Coronary artery (tissue), 2 donors: Measurements from ENCODE around the gene SLC2A4RG.

Experiments
- DNase-seq: peaks from one replicate; pipeline ENCODE4 v3.0.0-alpha.2; 2017; ENCODE audit warnings: low spot score
- H3K27ac ChIP-seq, 2 donors: fragments of 200-600 bp; sonication (generic); one replicate each; pipeline ENCODE4 v1.5.1; 2016 to 2019
- H3K4me3 ChIP-seq: fragments of 200-600 bp; sonication (generic); 2 replicates; pipeline ENCODE4 v1.5.1; 2016; ENCODE audit warnings: mild to moderate bottlenecking, moderate library complexity
- TF ChIP-seq, protein P1 (sequence below): fragments of 200-600 bp; sonication (generic); IDR thresholded peaks from one replicate; pipeline ENCODE4 v1.5.1; 2019; ENCODE audit warnings: antibody characterized with exemption

The SLC2A4RG gene

DNA sequence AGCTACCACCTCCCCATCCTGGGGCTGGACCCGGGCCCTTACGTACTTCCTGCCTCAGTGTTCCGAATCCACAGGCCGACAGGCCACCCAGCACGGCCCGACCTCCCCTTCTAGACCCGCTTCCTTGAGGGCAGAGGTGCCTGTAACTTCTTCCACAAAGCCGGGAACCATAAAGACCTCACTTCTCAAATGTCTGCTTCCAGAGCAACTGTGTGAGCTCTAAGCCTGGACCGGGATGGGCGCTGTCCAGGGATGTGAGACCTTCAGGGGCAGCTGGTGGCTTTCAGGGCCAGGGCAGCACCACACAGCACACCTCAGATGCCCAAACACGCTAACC is 9.3 kb downstream of the SLC2A4RG start:
- H3K27ac ChIP-seq: no peak overlapping the region
- TF ChIP-seq, protein P1, sequence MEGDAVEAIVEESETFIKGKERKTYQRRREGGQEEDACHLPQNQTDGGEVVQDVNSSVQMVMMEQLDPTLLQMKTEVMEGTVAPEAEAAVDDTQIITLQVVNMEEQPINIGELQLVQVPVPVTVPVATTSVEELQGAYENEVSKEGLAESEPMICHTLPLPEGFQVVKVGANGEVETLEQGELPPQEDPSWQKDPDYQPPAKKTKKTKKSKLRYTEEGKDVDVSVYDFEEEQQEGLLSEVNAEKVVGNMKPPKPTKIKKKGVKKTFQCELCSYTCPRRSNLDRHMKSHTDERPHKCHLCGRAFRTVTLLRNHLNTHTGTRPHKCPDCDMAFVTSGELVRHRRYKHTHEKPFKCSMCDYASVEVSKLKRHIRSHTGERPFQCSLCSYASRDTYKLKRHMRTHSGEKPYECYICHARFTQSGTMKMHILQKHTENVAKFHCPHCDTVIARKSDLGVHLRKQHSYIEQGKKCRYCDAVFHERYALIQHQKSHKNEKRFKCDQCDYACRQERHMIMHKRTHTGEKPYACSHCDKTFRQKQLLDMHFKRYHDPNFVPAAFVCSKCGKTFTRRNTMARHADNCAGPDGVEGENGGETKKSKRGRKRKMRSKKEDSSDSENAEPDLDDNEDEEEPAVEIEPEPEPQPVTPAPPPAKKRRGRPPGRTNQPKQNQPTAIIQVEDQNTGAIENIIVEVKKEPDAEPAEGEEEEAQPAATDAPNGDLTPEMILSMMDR: no peak
- no peak overlapping the region for H3K4me3 ChIP-seq
- DNase-seq: no peak

DNA sequence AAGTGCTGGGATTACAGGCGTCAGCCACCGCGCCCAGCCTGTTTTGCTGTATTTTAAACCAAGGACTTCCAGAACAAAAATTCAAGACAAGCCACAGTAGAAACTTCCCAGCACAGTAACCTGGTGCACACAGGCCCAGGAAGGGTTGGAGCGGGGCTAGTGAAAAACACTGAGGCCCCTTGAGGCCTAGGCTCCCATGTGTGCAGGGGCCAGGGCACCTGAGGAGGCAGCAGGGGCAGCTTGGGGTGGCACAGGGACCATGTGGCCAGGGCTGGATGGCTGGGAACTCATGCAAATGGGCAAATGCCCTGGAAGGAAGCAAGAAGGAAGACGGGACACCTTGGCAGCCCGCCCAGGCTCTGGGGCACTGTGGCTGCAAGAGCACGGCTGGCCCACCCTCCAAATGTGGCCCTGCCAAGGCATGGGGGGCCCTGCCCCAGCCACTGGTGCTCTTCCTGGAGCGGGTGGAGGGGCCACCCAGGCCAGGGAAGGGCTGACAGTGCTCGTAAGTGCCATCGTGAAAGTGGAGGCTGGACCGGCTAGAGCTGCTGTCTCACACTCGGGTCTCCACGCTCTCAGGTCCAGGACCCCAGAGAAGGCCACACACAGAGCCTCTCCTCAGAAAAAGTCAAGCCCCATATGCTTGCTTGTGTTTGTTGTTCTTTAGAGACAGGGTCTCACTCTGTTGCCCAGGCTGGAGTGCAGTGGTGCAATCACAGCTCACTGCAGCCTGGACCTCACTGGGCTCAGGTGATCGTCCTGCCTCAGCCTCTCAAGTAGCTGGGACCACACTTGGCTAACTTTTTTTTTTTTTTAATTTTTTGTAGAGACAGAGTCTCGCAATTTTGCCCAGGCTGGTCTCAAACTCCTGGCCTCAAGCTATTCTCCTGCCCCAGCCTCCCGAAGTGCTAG is 10.3 kb downstream of the SLC2A4RG start:
- H3K27ac ChIP-seq: no peak overlapping the region
- TF ChIP-seq, protein P1: no peak
- H3K4me3 ChIP-seq: no peak overlapping the region
- no peak for DNase-seq

DNA sequence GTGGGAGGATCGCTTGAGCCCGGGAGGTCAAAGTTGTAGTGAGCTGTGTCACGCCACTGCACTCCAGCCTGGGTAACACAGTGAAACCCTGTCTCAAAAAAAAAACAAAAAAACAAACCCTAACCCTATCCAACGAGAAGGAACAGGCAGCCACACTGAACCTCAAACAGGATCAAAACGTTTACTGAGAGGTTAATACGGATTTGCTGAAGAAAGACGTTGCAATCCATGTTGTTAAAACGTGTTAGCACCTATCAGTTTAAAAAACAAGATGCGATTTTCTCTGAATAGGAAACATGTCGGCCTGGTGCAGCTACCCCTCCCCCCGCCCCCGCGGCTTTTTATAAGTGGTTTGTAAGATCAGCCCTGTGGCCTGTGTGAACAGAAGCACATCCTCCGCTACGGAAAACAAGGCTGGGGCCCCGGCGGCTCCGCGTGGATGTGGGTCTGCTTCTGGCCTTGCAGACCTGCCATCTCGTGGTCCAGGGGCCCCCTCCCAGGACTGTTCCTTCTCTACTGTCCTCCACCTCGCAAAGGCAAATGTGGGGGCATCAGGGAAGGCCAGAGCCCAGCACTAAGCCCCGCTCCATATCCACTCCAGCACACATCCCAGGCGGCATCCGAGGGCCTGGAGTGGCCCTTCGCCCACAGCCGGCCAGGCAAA is 11.4 kb downstream of the SLC2A4RG start:
- TF ChIP-seq, protein P1: no peak
- Histone ChIP-seq H3K4me3 (no peak overlapping the region), H3K27ac (no peak overlapping the region)
- no peak for DNase-seq

DNA sequence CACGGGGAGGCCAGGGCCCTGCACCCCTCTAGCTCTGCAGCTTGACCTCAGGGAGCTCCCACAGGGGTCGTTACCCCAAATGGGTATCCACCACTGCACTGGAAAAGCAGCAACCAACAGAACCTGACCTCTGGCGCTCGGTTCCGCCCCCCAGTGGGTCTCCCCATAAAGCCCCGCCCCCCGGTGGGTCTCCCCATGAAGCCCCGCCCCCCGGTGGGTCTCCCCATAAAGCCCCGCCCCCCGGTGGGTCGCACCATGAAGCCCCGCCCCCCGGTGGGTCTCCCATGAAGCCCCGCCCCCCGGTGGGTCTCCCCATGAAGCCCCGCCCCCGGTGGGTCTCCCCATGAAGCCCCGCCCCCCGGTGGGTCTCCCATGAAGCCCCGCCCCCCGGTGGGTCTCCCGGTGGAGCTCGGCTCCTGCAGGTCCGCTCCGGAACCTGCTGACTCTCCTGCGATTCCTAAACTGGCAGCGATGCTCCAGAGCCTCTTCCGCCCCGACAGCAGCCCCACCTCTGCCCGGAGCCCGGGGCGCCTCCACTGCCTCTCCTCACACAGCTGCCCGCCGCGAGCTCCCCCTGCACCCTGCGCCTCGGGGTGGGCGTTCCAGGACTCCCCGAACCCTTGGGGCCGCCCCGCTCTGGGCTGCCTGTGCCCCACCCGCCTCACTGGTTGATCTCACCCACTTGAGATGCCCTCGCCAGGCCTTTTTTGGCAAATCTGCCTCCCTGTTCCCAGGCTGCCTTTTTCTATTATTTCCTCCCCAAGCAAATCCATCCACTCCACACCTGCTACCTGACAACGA is 12.1 kb downstream of the SLC2A4RG start:
- TF ChIP-seq, protein P1: no peak
- Histone ChIP-seq H3K4me3 (no peak overlapping the region), H3K27ac (no peak overlapping the region)
- no peak for DNase-seq

DNA sequence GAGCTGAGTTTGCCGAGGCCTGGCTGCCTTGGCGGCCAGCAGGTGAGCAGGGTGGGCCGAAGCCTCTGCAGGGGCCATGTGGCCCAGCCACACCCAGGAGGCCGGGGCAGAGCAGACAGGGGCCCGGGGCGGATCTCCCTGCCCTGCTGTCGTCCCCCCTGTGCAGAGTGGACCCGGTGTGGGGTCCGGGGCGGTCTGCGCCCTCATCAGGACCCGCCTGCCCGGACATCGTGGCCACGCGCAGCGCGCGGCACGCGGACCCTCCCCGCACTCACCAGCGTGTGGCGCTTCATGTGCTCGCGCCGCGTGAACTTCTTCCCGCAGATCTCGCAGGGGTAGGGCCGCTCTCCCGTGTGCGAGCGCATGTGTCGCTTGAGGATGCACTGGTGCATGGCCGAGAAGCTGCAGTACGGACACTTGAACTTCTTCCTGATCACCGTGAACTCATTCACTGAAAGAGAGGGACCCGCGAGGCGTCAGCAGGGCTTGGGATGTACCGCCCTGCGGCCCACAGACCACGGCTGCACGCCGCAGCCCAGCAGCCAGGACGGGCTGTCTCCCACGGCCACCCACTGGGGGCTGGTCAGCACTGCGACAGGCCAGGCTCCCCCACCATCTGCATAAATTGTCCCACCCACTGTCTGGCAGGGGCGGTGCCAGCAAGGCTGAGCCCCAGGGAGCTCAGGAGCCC is 13.0 kb downstream of the SLC2A4RG start:
- H3K27ac ChIP-seq: no peak overlapping the region
- no peak overlapping the region for H3K4me3 ChIP-seq
- no peak for DNase-seq
- TF ChIP-seq, protein P1: no peak

DNA sequence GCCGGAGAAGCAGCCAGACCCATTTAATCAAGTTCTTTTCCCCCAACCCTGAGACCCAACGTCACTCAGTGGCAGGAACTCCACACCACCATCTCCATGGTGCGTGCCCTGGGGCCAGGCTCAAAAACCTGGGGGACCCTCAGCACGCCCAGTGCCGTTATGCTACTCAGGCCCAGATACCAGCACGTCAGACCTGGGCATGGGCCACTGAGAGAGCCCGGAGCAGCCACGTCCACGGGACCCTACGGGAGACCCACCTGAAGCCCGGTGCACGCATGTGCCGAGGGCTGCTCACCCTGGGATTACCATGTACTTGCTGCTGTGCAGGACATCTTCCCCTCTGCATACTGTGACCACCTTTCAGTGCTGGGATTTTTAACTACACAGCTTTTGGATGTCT is 13.8 kb downstream of the SLC2A4RG start:
- no peak for DNase-seq
- Histone ChIP-seq H3K27ac (no peak overlapping the region), H3K4me3 (no peak overlapping the region)
- TF ChIP-seq, protein P1: no peak
